ENCODE data around the gene FNDC3A. TPM values are rescaled to one million over a fixed set of nuclear protein-coding genes. Genes with fewer than 3 reads are reported as not detected.

FNDC3A gene
- total and polyA plus RNA-seq, 2 experiments from 2014 or later = 21.9 to 73.5 TPM

GRCh38 chr13:48969685-48970084 lies 6.0 kb upstream of the FNDC3A start:
- Histone ChIP-seq H3K9me2 (replicated peaks; ENCODE audit: insufficient read depth) (no peaks in the 10 kb centered on the region), H3K4me1 (ENCODE audit: insufficient read depth) (peaks cover 2% of the 10 kb centered on the region), H3K4me3 (no peak overlapping the region), H3K27me3 (no peaks in the 10 kb centered on the region), H3K4me2 (no peak overlapping the region), H3K27ac (no peak overlapping the region), H3K36me3 (replicated peaks; ENCODE audit: insufficient read depth, low read depth) (no peaks in the 10 kb centered on the region), H3K9me3 (ENCODE audit: low read depth) (no peaks in the 10 kb centered on the region), H3K79me2 (peaks cover 5% of the 10 kb centered on the region), H4K20me1 (ENCODE audit: insufficient read depth, poor library complexity, severe bottlenecking) (no peaks in the 10 kb centered on the region), H2AFZ (no peak overlapping the region)
- no peak for TF ChIP-seq EZH2phosphoT487 (IDR thresholded peaks at IDR 0.05; ENCODE audit: low read depth, severe bottlenecking, unreplicated experiment)
- TF ChIP-seq, protein P1, sequence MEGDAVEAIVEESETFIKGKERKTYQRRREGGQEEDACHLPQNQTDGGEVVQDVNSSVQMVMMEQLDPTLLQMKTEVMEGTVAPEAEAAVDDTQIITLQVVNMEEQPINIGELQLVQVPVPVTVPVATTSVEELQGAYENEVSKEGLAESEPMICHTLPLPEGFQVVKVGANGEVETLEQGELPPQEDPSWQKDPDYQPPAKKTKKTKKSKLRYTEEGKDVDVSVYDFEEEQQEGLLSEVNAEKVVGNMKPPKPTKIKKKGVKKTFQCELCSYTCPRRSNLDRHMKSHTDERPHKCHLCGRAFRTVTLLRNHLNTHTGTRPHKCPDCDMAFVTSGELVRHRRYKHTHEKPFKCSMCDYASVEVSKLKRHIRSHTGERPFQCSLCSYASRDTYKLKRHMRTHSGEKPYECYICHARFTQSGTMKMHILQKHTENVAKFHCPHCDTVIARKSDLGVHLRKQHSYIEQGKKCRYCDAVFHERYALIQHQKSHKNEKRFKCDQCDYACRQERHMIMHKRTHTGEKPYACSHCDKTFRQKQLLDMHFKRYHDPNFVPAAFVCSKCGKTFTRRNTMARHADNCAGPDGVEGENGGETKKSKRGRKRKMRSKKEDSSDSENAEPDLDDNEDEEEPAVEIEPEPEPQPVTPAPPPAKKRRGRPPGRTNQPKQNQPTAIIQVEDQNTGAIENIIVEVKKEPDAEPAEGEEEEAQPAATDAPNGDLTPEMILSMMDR (IDR thresholded peaks at IDR 0.05; ENCODE audit: poor library complexity) = no peak
- 65% methylated on average over 1 of the region's 1 CpG for WGBS (ENCODE audit: low lambda C conversion rate, missing lambda C conversion rate)
- no peak for DNase-seq (ENCODE audit: low spot score)

DNA sequence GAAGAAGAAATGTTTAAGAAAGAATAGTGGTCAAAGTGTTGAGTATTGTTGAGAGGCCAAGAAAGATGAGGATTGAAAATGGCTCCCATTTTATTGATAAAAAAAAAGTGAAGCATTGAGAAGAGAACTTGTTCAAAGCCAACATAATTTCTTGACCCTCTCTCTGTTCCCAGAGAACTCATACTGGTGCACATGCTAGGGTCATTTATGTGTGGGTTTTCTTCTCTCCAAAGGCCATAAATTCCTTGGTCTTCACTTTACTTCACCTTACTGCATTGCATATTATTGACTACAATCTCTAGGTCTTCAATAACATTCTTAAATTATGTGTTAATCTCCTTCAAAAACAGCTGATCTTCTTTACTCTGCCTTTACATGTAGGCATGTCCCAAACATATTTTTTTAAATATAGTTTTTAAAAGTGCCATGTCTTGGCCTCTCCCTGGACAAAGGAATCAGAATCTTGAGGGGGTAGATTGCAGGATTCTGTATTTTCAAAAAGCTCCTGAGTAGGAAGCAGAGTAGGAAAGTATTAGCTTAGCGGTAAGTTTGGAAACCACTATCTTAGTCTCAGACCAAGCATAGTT lies 1.8 kb upstream of the FNDC3A start:
- no peak for DNase-seq (ENCODE audit: low spot score)
- TF ChIP-seq EZH2 (IDR thresholded peaks at IDR 0.05; ENCODE audit: borderline replicate concordance) = no peak
- TF ChIP-seq, protein P1 (IDR thresholded peaks at IDR 0.05; ENCODE audit: poor library complexity) = no peak
- TF ChIP-seq EZH2phosphoT487 (IDR thresholded peaks at IDR 0.05; ENCODE audit: low read depth, severe bottlenecking, unreplicated experiment) = no peak
- Histone ChIP-seq H4K20me1 (ENCODE audit: insufficient read depth, poor library complexity, severe bottlenecking) (peaks cover 7% of the 10 kb centered on the region), H3K27me3 (no peaks in the 10 kb centered on the region), H2AFZ (no peak overlapping the region), H3K36me3 (replicated peaks; ENCODE audit: insufficient read depth, low read depth) (no peaks in the 10 kb centered on the region), H3K4me2 (peak overlapping the region; percentile 80), H3K4me1 (ENCODE audit: insufficient read depth) (peaks cover 18% of the 10 kb centered on the region), H3K27ac (no peak overlapping the region), H3K9me3 (ENCODE audit: low read depth) (no peaks in the 10 kb centered on the region), H3K9me2 (replicated peaks; ENCODE audit: insufficient read depth) (no peaks in the 10 kb centered on the region), H3K79me2 (peaks cover 27% of the 10 kb centered on the region), H3K4me3 (no peak overlapping the region)
- 96% methylated on average over 1 of the region's 1 CpG for WGBS (ENCODE audit: low lambda C conversion rate, missing lambda C conversion rate)

GRCh38 chr13:48975101-48975855 lies 434 bp upstream of the FNDC3A start:
- Histone ChIP-seq H3K4me2 (peak overlapping the region; percentile 80), H3K9me2 (replicated peaks; ENCODE audit: insufficient read depth) (no peaks in the 10 kb centered on the region), H2AFZ (peak overlapping the region; percentile 94), H3K79me2 (peaks cover 40% of the 10 kb centered on the region), H3K27ac (peak overlapping the region; percentile 100), H4K20me1 (ENCODE audit: insufficient read depth, poor library complexity, severe bottlenecking) (peaks cover 11% of the 10 kb centered on the region), H3K36me3 (replicated peaks; ENCODE audit: insufficient read depth, low read depth) (no peaks in the 10 kb centered on the region), H3K27me3 (no peaks in the 10 kb centered on the region), H3K4me1 (ENCODE audit: insufficient read depth) (peaks cover 18% of the 10 kb centered on the region), H3K4me3 (peak overlapping the region; percentile 64), H3K9me3 (ENCODE audit: low read depth) (no peaks in the 10 kb centered on the region)
- no peak for TF ChIP-seq EZH2 (IDR thresholded peaks at IDR 0.05; ENCODE audit: borderline replicate concordance)
- TF ChIP-seq, protein P1 (IDR thresholded peaks at IDR 0.05; ENCODE audit: poor library complexity) = no peak
- TF ChIP-seq EZH2phosphoT487 (IDR thresholded peaks at IDR 0.05; ENCODE audit: low read depth, severe bottlenecking, unreplicated experiment) = no peak
- WGBS (ENCODE audit: low lambda C conversion rate, missing lambda C conversion rate) = under 1% methylated on average over 48 of the region's 50 CpGs
- DNase-seq (ENCODE audit: low spot score) = peak; percentile 69

Measured in hepatocyte (in vitro differentiated cells).